Fibroblast of lung (primary cell): ENCODE results near the gene HP1BP3.

Source experiments
- CTCF ChIP-seq, 2 donors: IDR thresholded peaks in 1 of 2; conservative IDR thresholded peaks in 1 of 2; 1 replicate in 1 of 2; 2 replicates in 1 of 2; pipeline ENCODE4 v1.5.1; 2011 to 2012; ENCODE audit warnings: low read length in 2 of 2, control low read depth in 1 of 2, inconsistent platforms in 1 of 2, low read depth in 1 of 2, mild to moderate bottlenecking in 1 of 2
- EZH2 ChIP-seq: IDR thresholded peaks from 2 replicates; pipeline ENCODE4 v1.5.1; 2012; ENCODE audit warnings: low read length, control low read depth, mild to moderate bottlenecking; ENCODE audit errors: missing control alignments

GRCh38 chr1:20729155-20729931 lies 57.8 kb downstream of the HP1BP3 start:
- no peak for TF ChIP-seq EZH2
- TF ChIP-seq CTCF (conservative IDR thresholded peaks at IDR 0.05 in 1 of 2, IDR thresholded peaks at IDR 0.05 in 1 of 2; ENCODE audit: low read depth in 1 of 2, low read length in 2 of 2), result no peak
